NCI-H1092 treated with DMSO at 0.1 percent for 48 hours (cell line): ENCODE data around the gene CHCHD3.
A peak's percentile ranks its signal among the peaks of the same experiment; 100 is the strongest.

Source experiments
- DNase-seq: peaks from one replicate; lab custom pipeline; 2025; lab: John Stamatoyannopoulos, UW

Gene CHCHD3

DNA sequence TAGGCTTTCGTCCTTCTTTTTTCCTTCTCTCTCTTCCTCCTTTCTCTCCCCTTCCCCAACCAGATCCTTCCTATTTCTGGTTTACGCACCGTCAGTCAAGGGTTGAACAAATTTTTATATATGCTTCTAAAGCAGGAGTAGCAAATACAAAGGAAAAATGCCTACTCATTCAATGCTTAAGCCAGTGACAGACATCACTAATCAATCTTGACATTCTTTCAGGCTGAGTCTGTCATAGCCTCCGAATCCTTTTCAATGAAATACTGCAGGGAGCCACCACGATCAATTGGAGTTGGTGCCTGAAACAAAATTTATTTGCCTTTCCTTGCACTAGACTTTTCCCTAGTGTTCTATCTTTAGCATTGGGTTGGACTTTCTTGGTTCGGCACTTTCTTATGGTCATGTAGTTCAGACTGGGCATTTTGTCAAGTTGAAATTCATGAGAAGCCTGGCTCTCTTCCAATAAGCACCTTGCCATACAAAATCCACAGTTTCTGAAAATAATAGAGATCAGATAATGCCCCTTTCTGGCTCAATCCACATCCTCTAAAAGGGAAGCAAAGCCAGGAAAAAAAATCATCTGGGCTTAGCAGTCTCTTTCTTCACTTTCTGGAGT lies 266.1 kb downstream of the CHCHD3 start:
- DNase-seq, result no peak

- DNase-seq, result no peak
Observed at GRCh38 chr7:132815130-132815529, 266.8 kb downstream of the CHCHD3 start.

DNA sequence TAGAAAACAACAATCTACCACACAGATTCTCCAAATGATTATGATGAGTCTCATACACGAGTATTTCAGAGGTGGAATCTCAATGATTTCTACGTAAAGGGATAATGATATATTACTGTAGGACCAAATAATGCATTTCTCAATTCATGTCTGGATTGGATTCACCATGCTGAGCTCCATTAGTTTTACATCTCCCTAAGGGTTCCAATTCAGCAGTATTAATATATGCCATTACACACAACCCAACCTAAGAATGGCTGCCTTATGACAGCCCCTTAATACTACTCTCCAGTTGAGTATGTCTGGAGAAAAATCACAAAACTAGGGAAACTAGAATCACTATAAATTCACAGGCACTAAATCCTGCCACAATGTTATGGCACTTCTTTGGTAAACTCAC lies 271.3 kb downstream of the CHCHD3 start:
- DNase-seq, result no peak

DNA sequence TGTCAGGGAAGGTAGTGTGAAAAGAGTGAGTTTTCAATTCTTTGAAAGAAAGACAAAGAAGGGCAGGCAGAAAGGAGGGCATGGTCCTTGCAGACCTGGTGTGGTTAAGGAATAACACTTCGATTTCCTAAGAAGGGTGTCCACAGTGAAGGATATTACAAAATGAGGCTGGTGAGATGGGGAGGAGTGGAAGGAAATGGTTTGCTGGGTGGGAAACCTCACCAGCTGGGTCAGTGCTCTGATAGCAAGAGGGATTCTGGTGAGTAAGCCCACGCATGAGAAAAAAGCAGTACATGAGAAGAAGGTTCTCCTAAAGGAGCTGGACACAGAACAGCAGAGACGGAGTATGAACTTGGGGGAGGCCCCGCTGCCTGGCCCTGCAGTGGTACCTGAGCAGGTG lies 275.1 kb downstream of the CHCHD3 start:
- no peak for DNase-seq

GRCh38 chr7:132805766-132806165 lies 276.1 kb downstream of the CHCHD3 start:
- DNase-seq, result no peak

DNA sequence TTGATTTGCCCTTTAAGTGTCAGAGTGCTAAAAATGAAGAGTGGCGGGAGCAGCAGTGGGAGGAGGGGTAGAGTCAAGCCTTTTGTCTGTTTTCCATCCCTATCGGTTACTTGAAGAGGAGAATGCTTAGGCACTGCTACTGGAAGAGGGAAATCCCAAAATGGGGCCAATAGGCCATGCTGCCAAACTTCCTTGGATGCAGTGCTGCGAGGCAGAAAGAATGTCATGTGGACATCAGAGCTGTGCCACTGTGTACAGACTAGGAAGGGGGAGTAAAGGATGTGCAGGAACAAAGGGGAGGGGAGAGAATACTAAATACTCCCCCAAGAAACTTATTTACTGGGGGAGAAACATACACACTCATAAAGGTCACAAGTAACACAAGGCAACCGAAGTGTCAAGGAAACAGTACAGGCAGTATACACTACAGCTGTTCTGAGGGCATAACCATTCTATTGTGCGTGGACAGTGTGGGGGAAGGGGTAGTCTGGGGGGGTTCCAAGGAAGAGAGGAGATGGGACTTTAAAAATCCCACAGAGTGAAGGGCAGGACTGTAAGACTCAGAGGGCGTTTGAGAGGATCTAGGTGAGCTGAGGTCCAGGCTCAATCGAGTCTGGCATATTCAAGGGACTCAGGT lies 276.9 kb downstream of the CHCHD3 start:
- DNase-seq, result no peak

DNA sequence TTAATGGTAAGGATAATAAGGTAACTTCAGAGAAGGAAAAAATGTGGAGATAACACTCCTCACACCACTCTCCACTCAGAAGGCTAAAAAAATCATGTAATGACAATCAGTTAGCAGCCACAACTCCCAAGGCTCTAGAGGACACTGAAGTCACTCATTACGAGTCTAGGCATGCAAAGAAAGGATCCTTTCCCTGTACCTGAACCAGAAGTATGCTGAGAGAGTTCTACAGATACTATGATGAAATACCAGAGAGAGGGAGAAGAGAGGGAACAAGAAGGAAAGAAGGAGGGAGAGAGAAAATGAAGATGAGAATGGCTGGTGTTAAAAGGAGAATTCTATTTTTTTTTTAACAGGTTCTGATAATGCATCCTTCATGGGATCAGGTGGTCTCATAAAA lies 281.4 kb downstream of the CHCHD3 start:
- no peak for DNase-seq

- no peak for DNase-seq
Observed at GRCh38 chr7:132799081-132799413, 282.8 kb downstream of the CHCHD3 start.

DNA sequence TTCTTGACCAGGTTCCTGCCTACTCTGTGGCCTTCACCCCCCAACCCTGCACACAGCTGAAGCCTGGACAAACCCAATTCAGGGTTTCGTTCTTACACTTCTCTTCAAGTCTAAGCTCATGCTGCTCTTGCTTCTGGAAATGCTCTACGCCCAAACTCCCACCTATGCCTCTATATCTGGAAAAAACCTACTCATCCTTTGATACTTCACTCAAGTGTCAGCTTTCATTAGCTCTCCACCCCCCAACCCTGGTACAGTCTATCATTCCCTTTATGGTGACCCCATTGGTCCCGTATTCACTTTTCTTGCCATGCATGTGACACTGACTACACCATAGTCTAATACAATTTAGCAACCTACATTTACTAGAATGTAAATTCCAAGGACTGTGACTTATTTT lies 284.7 kb downstream of the CHCHD3 start:
- no peak for DNase-seq

DNA sequence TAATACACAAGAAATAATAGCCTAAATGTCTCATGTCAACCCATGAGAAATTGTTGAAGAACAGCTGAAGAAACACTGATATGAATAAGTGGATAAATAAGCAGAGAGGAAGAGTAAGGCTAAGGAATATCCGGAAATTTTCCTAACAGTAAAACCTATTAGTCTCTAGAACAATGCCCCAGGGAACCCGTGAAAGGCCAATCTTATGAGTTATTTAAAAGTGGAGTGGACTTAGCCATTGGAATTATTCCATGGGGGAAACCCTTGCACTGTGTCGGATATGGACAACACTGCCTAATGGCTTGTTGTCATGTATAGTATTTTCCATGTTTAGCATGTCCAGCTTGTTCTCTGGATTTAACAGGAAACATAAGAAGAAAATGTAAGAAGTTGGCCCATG lies 288.4 kb downstream of the CHCHD3 start:
- no peak for DNase-seq

GRCh38 chr7:132791036-132791435 lies 290.9 kb downstream of the CHCHD3 start:
- no peak for DNase-seq

- DNase-seq, result no peak
Observed at GRCh38 chr7:132790104-132790503, 291.8 kb downstream of the CHCHD3 start.

GRCh38 chr7:132789281-132789680 lies 292.6 kb downstream of the CHCHD3 start:
- no peak for DNase-seq

GRCh38 chr7:132785870-132786269 lies 296.0 kb downstream of the CHCHD3 start:
- no peak for DNase-seq

DNA sequence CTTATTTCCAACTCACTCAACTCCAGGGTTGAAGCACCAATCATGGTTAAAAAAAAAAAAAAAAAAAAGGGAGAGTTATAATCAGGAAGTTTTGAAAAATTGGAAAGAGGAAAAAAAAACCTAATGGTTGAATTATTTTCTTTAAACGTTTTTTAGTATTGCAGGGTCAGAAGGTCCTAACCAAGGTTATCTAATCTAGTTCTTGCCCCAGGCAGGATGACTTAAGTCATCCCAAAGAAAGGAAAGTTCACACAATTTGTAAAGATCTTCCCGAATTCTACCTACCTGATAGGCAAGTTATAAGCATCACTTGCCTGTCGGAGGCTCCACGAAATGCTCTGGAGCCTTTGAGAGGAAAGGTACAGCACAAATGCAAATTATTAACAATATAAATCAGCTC lies 297.5 kb downstream of the CHCHD3 start:
- no peak for DNase-seq

DNA sequence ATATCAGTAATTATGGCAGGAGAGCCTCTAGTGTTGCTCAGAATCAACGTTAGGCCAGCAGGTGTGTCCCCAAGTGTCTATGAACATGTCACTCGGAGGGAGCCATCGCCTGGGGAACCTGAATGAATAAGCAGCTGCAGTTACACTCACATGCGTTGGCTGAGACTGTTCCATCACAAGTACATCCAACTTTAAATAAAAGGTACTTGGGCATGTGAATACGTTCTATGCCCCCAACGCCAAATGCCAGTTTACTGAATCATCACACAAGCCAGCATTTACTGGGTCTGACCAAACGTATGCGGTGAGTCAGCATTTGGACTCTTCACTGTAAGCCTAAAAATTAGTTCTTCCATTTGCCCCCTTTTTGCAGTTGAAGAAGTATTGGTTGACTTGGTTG lies 298.1 kb downstream of the CHCHD3 start:
- no peak for DNase-seq

- DNase-seq, result peak; percentile 9
Observed at GRCh38 chr7:132782777-132783640, 298.9 kb downstream of the CHCHD3 start.

DNA sequence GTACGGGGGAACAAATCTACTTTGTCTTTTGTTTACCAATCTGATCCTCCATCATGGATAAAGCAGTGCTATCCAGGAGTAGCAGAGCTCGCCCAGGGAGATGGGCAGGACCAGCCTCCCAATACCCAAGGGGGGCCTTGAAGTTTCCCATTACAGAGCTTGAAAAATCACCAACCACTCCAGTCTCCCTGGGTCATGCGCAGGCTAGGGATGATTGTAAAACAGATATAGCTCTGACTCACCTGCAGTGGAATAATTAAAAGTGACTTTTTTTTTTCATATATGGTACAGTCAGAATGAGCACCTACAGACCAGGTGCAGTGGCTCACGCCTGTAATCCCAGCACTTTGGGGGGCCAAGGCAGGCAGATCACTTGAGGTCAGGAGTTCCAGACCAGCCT lies 301.1 kb downstream of the CHCHD3 start:
- DNase-seq, result no peak

GRCh38 chr7:132779164-132779563 lies 302.7 kb downstream of the CHCHD3 start:
- no peak for DNase-seq

GRCh38 chr7:132778761-132779160 lies 303.1 kb downstream of the CHCHD3 start:
- DNase-seq, result no peak

GRCh38 chr7:132777956-132778355 lies 303.9 kb downstream of the CHCHD3 start:
- no peak for DNase-seq

DNA sequence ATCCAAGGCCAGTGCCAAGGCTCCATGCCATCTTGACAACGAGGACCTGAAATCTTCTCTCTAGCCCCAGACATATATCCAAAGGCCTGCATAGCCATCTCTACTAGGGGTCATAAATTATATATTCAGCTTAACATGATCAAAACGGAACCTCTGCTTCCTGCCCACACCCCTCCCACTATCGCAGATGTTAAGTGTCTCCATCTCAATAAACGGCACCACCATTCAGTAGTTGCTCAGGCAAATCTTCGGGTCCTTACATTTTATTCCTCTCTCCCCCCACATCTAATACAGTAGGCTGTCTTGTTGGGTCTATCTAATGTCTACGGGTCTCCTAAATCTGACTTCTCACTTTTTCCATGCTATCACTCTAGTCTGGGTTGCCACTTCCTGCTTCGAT lies 304.5 kb downstream of the CHCHD3 start:
- no peak for DNase-seq

- no peak for DNase-seq
Observed at GRCh38 chr7:132776048-132776620, 305.8 kb downstream of the CHCHD3 start.
